ENCODE measurements around the gene EMP1. TPM values are rescaled to one million over a fixed set of nuclear protein-coding genes. Genes with fewer than 3 reads are reported as not detected.

EMP1 gene
- total and polyA plus RNA-seq, 2 donors (not counting 3 experiments of a cell fraction or from before 2014, with no cell fraction given): 265 to 528 TPM

DNA sequence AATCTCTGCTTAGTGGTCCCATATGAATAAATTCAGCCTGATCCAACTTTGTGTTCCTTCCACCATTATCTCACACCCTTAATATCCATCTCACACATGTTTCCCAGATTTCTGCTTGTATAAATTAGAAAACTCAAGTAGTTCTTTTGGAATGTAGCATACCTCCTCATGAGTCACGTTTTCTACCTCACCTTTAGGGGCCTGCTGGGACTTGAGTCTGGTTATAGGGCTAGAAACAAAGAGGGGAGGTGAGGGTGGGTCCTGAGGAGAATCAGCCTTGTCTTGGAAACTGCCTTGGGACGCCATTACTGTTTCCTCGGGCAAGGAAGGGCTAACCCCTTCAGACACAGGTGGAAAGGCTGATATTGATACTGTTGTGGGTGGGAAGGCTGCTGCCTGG, 51.1 kb downstream of the EMP1 start:
- dilution Hi-C loops (cut with MboI; ENCODE audit: extremely low pct_ligation_motif_present, low sequenced_read_pairs): no loop called here
- POLR2A ChIA-PET: no interaction called here

More for the DNA sequence above, 51.1 kb downstream of the EMP1 start:
- H3K79me2 ChIP-seq (ENCODE audit: control insufficient read depth, insufficient read depth, low read length): no peaks in the 10 kb centered on the region
- H3K27me3 ChIP-seq (ENCODE audit: control insufficient read depth in 2 of 2, insufficient read depth in 2 of 2, low read length in 2 of 2): peaks cover 0 to 4% of the 10 kb centered on the region in 2 experiments
- DNase-seq (ENCODE audit: low read depth, low spot score) (no peak), FAIRE-seq (no peak)
- intact Hi-C loops (cut with micrococcal nuclease): no loop called here
- H3K4me1 ChIP-seq (ENCODE audit: control insufficient read depth, extremely low read depth, insufficient read depth, low read length): no peaks in the 10 kb centered on the region
- CTCF ChIA-PET: interaction anchor here (1.2 to 3.1 kb wide), 2 partner anchors 8 to 10 kb away, joined by 3 to 20 read pairs; no protein-coding TSS in a partner anchor
- H3K9ac ChIP-seq (replicated peaks; ENCODE audit: extremely low read depth, insufficient read depth, low read length): no peak overlapping the region
- no TSS peak for BruUV-seq (replicated peaks)
- TF ChIP-seq FOS (IDR thresholded peaks at IDR 0.05; ENCODE audit: borderline replicate concordance, insufficient read depth, low read length) (no peak), JUN (IDR thresholded peaks at IDR 0.05; ENCODE audit: borderline replicate concordance, insufficient read depth, insufficient read length, low read depth) (no peak), MYC (IDR thresholded peaks at IDR 0.05; ENCODE audit: low read depth, low read length) (no peak), EZH2 (IDR thresholded peaks at IDR 0.05; ENCODE audit: borderline replicate concordance, low read depth, low read length, severe bottlenecking) (no peak), POLR2AphosphoS5 (IDR thresholded peaks at IDR 0.05; ENCODE audit: insufficient read depth, low read depth, low read length) (no peak), POLR2A (IDR thresholded peaks at IDR 0.05; ENCODE audit: low read depth, low read length) (no peak), GATA2 (IDR thresholded peaks at IDR 0.05; ENCODE audit: insufficient read depth, insufficient read length, low read depth, low read length) (no peak)
- TF ChIP-seq, protein P1, sequence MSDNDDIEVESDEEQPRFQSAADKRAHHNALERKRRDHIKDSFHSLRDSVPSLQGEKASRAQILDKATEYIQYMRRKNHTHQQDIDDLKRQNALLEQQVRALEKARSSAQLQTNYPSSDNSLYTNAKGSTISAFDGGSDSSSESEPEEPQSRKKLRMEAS (IDR thresholded peaks at IDR 0.05; ENCODE audit: insufficient read depth, insufficient read length): no peak
- TF ChIP-seq, protein P2, sequence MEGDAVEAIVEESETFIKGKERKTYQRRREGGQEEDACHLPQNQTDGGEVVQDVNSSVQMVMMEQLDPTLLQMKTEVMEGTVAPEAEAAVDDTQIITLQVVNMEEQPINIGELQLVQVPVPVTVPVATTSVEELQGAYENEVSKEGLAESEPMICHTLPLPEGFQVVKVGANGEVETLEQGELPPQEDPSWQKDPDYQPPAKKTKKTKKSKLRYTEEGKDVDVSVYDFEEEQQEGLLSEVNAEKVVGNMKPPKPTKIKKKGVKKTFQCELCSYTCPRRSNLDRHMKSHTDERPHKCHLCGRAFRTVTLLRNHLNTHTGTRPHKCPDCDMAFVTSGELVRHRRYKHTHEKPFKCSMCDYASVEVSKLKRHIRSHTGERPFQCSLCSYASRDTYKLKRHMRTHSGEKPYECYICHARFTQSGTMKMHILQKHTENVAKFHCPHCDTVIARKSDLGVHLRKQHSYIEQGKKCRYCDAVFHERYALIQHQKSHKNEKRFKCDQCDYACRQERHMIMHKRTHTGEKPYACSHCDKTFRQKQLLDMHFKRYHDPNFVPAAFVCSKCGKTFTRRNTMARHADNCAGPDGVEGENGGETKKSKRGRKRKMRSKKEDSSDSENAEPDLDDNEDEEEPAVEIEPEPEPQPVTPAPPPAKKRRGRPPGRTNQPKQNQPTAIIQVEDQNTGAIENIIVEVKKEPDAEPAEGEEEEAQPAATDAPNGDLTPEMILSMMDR (IDR thresholded peaks at IDR 0.05; ENCODE audit: extremely low read depth in 1 of 2, insufficient read depth in 1 of 2, low read depth in 1 of 2, low read length in 2 of 2): no peak
- H3K27ac ChIP-seq (ENCODE audit: insufficient read depth, low read depth, low read length): no peak overlapping the region
- H3K9me1 ChIP-seq (replicated peaks; ENCODE audit: control insufficient read depth, extremely low read depth, insufficient read depth, low read length): no peaks in the 10 kb centered on the region
- H3K4me3 ChIP-seq (replicated peaks in 1 of 3; ENCODE audit: insufficient read depth in 1 of 3, low read depth in 1 of 3, low read length in 3 of 3): no peak overlapping the region
- H3K9me3 ChIP-seq (replicated peaks; ENCODE audit: control insufficient read depth, insufficient read depth, low read length): no peaks in the 10 kb centered on the region
- no peaks in the 10 kb centered on the region for H3K36me3 ChIP-seq (ENCODE audit: control insufficient read depth in 2 of 2, extremely low read depth in 1 of 2, insufficient read depth in 2 of 2, low read length in 2 of 2)
- no peaks in the 10 kb centered on the region for H4K20me1 ChIP-seq (replicated peaks; ENCODE audit: control insufficient read depth, extremely low read depth, insufficient read depth, low read length)
- H3K4me2 ChIP-seq (ENCODE audit: insufficient read depth, low read length): no peak overlapping the region
- no peak overlapping the region for H2AFZ ChIP-seq (ENCODE audit: low read depth, low read length)

Measured in endothelial cell of umbilical vein (primary cell).